Stimulated activated CD4-positive, alpha-beta T cell treated with anti-CD3 and anti-CD28 coated beads, Interleukin-15, amount 100 ng/mL, for 1 hour (primary cell): ENCODE data around the gene S100G.

Source experiments
- DNase-seq, 2 donors: peaks; one replicate each; pipeline ENCODE4 v3.0.0-alpha.2; 2020; ENCODE audit warnings: low read depth in 1 of 2, low spot score in 1 of 2

Gene S100G

DNA sequence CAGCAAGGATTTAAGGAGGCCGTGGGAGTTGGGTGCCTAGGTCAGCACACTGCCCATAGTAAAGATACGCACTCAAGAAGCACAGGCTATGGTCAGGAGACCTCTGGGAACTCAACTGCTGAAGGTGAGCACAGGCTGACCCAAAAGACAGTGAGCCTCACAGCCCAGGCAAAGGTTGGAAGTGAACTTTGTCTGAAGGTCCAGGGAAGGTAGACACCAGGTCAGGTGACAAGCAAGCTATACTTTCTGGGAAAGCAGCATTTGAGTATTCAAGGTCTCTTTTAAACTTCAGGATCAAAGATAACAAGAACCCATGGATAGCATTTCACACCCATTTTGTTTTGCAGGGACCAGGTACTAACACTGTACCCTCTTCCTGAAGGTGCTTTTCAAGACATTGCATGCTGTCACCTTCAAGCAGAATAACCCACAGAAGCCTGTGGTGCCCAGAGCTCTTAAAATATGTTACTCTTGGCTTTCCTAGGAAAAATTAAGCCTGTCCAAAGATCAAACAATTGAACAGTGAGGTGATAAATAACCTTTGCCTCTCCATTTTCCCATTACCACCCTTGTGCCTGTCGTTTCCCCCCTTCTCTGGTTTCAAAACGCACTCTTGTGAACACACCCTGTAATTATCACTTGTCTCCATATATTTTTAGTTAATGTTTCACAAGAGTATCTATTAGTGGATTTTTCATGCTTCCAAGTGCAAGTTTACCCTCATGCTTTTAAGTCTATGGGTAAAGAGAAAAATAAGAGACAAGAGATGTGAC is 3.4 kb upstream of the S100G start:
- DNase-seq, result no peak

- DNase-seq, result no peak
Observed at GRCh38 chrX:16651391-16652024, 1.6 kb downstream of the S100G start.

- DNase-seq, result no peak
Observed at GRCh38 chrX:16653424-16653823, 3.5 kb downstream of the S100G start.

DNA sequence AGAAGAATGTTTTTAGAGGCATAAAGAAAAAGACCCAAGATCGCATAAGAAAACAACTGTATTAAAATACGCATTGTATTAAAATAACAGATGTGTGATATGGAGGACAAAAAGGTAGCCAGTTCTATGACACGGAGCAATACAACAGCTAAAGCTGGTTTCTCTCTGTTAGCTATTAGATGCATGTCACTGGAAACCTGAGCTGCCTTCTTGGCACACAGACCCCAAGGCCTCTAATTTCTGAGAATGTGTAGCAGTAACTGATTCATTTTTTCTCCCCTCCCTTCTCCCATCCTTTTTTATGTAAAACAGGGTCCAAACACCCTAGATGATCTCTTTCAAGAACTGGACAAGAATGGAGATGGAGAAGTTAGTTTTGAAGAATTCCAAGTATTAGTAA is 4.1 kb downstream of the S100G start:
- DNase-seq, result no peak

- DNase-seq, result no peak
Observed at GRCh38 chrX:16658284-16658683, 8.3 kb downstream of the S100G start.

DNA sequence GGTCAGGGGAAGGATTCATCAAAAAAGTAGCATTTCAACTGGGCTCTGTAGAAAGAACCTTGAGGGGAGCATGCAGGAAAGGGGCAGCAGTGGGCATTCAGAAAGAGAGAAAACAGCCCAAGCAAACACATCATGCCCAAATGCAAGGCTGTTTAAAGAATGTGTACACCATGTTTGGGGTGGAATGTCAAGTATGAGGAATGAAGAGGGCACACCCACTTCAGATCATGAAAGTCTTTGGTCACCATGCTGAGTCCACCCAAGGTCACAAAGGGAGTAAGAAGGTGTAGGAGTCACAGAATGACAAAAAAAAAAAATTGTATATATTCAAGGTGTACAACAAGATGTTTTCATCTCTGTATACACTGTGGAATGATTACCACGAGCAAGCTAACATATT is 9.4 kb downstream of the S100G start:
- no peak for DNase-seq

DNA sequence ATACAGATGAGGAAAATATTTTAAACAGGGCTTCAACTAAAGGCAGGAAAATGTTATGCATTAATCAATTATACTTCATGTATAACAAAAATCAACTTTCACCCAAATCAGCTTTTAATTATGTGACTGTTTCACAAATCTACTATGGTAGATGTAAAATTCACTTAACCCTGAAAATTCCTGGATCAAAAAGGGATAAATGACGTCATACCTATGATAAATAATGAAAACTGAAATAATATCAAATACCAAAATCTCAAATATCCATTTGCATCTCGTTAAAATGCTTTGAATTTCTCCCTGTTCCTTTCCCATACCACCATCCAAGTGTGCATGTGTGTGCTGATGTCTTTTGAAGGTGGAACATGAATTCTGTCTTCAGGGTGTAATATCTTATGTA is 11.5 kb downstream of the S100G start:
- no peak for DNase-seq

GRCh38 chrX:16662402-16662801 is 12.4 kb downstream of the S100G start:
- no peak for DNase-seq

DNA sequence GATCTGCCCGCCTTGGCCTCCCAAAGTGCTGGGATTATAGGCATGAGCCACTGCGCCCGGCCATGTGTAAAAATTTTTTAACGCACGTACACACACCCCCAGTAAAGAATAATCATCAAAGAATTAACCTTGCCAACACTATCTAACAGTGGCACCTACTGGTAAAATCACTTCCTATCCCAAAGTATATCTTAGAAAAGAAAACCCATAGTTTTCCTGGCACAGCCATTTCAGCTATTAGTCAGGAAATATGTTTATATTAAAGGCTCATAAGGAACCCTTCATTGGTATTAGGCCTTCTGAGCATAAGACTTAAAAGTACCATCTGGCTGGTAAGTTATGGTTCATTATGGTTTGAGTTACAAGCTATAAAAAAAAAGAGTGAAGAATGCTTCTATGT is 14.1 kb downstream of the S100G start:
- no peak for DNase-seq

- no peak for DNase-seq
Observed at GRCh38 chrX:16664626-16665025, 14.7 kb downstream of the S100G start.

DNA sequence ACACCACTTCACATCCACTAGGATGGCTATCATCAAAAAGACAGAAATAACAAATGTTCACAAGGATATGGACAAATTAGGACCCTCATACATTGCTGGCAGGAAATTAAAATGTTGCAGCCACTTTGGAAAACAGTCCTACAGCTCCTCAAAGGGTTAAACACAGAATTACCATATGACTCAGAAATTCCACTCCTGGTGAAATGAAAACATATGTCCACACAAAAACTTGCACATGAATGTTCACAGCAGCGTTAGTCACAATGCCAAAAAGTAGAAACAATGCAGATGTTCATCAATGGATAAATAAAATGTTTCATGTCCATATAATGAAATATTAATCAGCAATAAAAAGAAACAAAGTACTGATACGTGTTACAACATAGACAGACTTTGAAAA is 15.1 kb downstream of the S100G start:
- DNase-seq, result no peak

GRCh38 chrX:16666541-16666940 is 16.6 kb downstream of the S100G start:
- no peak for DNase-seq

GRCh38 chrX:16671005-16671404 is 21.0 kb downstream of the S100G start:
- DNase-seq, result no peak

- DNase-seq, result no peak
Observed at GRCh38 chrX:16678689-16679088, 28.7 kb downstream of the S100G start.

DNA sequence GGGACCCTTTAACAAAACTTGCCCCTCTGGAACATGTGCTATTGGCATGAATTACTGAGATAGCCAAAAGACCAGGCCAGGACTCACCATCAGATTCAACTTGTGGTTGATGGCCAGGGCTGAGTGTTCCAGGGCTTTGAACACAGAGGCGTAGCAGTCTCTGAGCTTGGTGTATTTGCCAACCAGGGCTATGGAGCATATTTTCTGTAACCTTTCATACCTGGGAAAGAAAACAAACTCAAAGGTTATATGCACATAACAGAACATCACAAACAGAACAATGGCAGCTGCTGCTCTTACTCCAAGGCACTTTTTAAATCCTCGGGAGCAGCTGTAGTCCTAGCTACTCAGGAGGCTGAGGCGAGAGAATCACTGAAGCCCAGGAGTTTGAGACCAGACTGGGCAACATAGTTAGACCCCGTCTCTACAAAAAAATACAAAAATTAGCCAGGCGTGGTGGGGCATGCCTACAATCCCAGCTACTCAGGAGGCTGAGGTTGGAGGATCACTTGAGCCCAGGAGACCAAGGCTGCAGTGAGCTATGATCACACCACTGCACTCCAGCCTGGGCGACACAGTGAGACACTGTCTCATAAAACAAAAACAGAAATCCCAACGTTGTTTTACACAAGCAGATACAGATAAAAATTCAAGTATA is 33.2 kb downstream of the S100G start:
- DNase-seq, result no peak

DNA sequence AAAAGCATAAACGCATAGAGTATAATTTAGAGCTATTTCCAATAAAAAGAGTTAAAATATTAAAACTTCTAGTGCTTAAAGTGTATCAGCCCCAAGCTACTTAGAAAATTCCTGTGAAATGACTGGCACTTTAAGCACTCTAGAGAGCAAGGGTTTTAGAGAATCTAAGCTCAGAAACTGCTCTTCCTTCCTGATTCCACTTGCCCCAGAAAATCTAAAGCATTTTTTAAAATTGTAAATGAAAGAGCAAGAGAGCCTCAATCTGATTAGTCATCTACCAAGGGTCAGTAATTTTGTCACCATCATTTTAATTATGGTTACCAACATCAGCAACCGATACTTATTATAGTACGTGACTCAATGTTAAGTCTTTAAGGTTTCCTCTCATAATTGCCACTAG is 37.6 kb downstream of the S100G start:
- DNase-seq, result no peak

GRCh38 chrX:16695079-16695676 is 45.2 kb downstream of the S100G start:
- DNase-seq, result peak; percentile 9 to 32

DNA sequence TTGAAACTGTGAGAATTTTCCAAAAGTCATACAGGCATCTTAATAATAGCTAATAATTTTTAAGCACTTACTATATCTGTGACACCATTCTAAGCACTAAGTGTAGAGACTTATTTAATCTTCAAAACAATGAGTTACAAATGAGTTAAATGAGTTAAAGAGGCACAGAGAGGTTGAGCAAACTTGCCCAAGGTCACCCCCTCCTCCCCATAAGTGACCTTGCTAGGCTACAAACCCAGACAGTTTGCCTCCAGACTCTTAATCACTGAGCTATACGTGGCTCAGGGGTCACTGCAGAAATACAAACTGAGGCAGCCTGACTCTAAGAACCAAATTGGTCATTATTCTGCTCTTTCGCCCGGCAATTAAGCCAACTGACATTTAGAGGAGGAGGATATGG is 47.0 kb downstream of the S100G start:
- no peak for DNase-seq

DNA sequence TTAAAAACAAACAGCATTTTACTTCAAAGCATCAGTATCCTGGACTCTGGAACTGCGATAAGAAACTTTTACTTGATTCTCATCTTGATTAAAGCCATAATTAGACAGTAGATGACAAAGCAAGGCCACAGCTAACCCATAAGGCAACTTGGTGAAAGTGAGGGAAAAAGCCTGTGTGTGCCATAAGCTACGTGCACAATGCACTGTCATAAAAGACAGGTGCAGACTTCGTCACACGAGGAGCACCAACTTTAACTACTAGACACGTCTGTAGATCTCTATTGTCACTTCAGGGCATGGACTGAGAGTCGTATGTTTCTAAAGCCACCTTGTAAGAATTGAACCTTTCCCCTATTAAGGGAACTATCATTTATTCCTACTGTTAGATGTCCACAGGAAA is 49.4 kb downstream of the S100G start:
- DNase-seq, result no peak

DNA sequence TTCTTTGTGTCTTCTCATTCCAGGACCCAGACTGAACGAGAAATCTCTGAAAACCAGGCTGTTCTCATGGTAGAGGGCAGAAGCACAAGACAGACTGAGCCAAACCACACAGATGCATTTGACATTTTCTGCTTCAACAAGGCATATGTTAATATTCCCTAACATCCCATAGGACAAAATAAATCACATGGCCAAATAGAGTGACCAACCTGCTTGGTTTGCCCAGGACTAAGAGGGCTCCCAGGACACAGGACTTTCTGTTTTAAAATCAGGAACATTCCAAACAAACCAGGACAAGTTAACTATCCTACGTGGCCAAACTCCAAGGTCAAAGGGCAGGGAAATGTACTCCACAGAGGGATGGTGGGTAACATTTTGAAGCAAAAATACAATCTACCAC is 50.8 kb downstream of the S100G start:
- DNase-seq, result no peak

GRCh38 chrX:16702700-16703599 is 53.0 kb downstream of the S100G start:
- no peak for DNase-seq
